Heart left ventricle (tissue), 16 donors: Measurements from ENCODE around the gene FZD10. TPM values are rescaled to one million over a fixed set of nuclear protein-coding genes. Genes with fewer than 3 reads are reported as not detected.

Experiments
- ATAC-seq, 4 donors: fragments of 200-7000 bp; cut with Tn5 transposase; one replicate each; pipeline ENCODE4 v1.9.1; 2020 to 2022; ENCODE audit warnings: moderate library complexity in 4 of 4, mild to moderate bottlenecking in 3 of 4, moderate number of reproducible peaks in 1 of 4
- DNase-seq, 5 donors: peaks; one replicate each; pipeline ENCODE4 v3.0.0-alpha.2; 2020
- H3K27ac ChIP-seq, 12 donors: fragments of 200-600 bp; sonication (generic) in 4 of 12; one replicate each; pipeline versions ENCODE4 v1.5.0 to v1.8.0; 2016 to 2022; ENCODE audit warnings: mild to moderate bottlenecking in 2 of 12
- H3K27me3 ChIP-seq, 9 donors: fragments of 200-600 bp; sonication (generic) in 2 of 9; one replicate each; pipeline versions ENCODE4 v1.5.1 to v1.8.0; 2016 to 2022; ENCODE audit warnings: mild to moderate bottlenecking in 3 of 9
- H3K36me3 ChIP-seq, 9 donors: fragments of 200-600 bp; sonication (generic) in 2 of 9; one replicate each; pipeline versions ENCODE4 v1.5.0 to v1.8.0; 2018 to 2022; ENCODE audit warnings: mild to moderate bottlenecking in 2 of 9
- H3K4me1 ChIP-seq, 12 donors: fragments of 200-600 bp; sonication (generic) in 4 of 12; one replicate each; pipeline versions ENCODE4 v1.5.0 to v1.8.0; 2016 to 2022; ENCODE audit warnings: mild to moderate bottlenecking in 3 of 12
- H3K4me3 ChIP-seq, 12 donors: fragments of 200-600 bp; sonication (generic) in 4 of 12; one replicate each; pipeline versions ENCODE4 v1.5.0 to v1.8.0; 2017 to 2022; ENCODE audit warnings: mild to moderate bottlenecking in 9 of 12, moderate library complexity in 4 of 12
- H3K9me3 ChIP-seq, 12 donors: fragments of 200-600 bp; sonication (generic) in 4 of 12; one replicate each; pipeline versions ENCODE4 v1.5.0 to v1.8.0; 2016 to 2022; ENCODE audit warnings: mild to moderate bottlenecking in 1 of 12
- POLR2A ChIP-seq, 2 donors: fragments of 450-650 bp; IDR thresholded peaks; one replicate each; pipeline ENCODE4 v1.6.1; 2017; ENCODE audit warnings: antibody characterized with exemption in 2 of 2, mild to moderate bottlenecking in 2 of 2, moderate library complexity in 2 of 2
- WGBS, 4 donors: extraction: QIAGEN DNeasy Blood & Tissue Kit in 2 of 4; methylation state at CpG; one replicate each; pipeline versions ENCODE4 v1.1.5 to v1.1.7; 2013 to 2018; 5-methylcytosine and 5-hydroxymethylcytosine counted together
- intact Hi-C, 10 donors: fragments of 100-400 bp; cut with DNase I; formaldehyde crosslinking; loops; one replicate each; pipeline versions ENCODE4 v1.11.1 to v1.14.2; 2022
- polyA plus RNA-seq, 2 donors: library from polyadenylated mRNA; stranded (reverse); fragments of 200-250 nt; gene quantifications; one replicate each; pipeline ENCODE4 v1.2.3, GENCODE V29; 2013
- total RNA-seq, 9 donors: library from RNA; depleted of rRNA in 2 of 9; stranded (reverse); fragments of >200 nt in 2 of 9; fragmentation: NEBNext Ultra II Directional in 3 of 9; extraction: Animal tissue kit (Norgen Biotek cat#: 25700) in 3 of 9; gene quantifications; one replicate each; pipeline versions ENCODE4 v1.1.0 to v1.2.4, GENCODE V29; 2016 to 2023
- TF ChIP-seq, protein P1 (sequence below), 12 donors: fragments of 200-600 bp; sonication (generic) in 4 of 12; IDR thresholded peaks; one replicate each; pipeline versions ENCODE4 v1.5.0 to v1.8.0; 2018 to 2022; ENCODE audit warnings: antibody characterized with exemption in 12 of 12, mild to moderate bottlenecking in 5 of 12
- donor health status: ischemic (EF 13 %, LVEDD 7.1; RV severe dilation, severe dysfunction).
- donor health status: healthy with polysubstance abuse.
- donor health status: DM: no; HTN: yes; CAD: no.
- donor health status: DM: no; HTN: no; CAD: no.
- donor health status: ischemic (EF 25% LVEDD 6.9; RV normal size, moderate dysfunction).
- donor health status: ischemic (EF 25% LVEDD 5.7; RV mildly dilated, moderate dysfunction).
- donor health status: healthy.
- donor health status: DM: yes; HTN: yes; CAD: no.
- donor health status: ischemic (EF 35%, LVEDD 5.7; RV mildly dilated, moderate dysfunction).
- donor health status: nonischemic (EF 11% LVEDD 7.7; RV severe dilation, severe dysfunction).
- donor health status: DM: yes; HTN: yes; CAD: no.
- donor health status: PGD.
- donor health status: ischemic (EF 29% LVEDD 5.4; RV normal size, mild dysfunction).
- donor health status: nonischemic (EF 23%, LVEDD 6.1; RV moderate dilation, normal function).

The FZD10 gene
- total and polyA plus RNA-seq, 11 donors, result 0.06 to 0.23 (median 0.10) TPM; not detected in 3

DNA sequence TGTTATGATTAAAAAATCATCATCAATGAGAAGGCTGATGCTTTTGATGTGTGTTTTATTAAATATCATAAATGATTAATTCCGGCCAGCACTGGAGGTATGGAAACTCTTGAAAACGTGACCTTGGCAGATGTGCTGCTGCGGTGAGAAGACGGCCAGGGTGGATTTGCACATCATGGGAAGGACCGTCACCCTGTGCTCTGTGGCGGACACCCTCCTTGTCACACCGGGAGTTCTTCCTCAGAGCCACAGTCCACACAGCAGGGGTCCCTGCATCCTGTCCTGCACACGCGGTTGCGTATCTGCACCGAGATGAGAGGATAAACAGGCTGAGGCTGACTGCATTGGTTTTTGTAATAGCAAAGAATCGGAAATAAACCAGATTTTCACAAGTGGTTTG is 33.5 kb downstream of the FZD10 start:
- no peak overlapping the region for H3K4me3 ChIP-seq
- WGBS, 4 donors, result 58 to 77% (median 73%) methylated on average over 12 of the region's 12 CpGs
- H3K27me3 ChIP-seq, result peaks cover 0 to 56% (median 0%) of the 10 kb centered on the region in 9 donors
- no peak for DNase-seq
- no peak for ATAC-seq
- intact Hi-C loops, result no loop called here
- H3K36me3 ChIP-seq, result no peaks in the 10 kb centered on the region
- TF ChIP-seq, protein P1, sequence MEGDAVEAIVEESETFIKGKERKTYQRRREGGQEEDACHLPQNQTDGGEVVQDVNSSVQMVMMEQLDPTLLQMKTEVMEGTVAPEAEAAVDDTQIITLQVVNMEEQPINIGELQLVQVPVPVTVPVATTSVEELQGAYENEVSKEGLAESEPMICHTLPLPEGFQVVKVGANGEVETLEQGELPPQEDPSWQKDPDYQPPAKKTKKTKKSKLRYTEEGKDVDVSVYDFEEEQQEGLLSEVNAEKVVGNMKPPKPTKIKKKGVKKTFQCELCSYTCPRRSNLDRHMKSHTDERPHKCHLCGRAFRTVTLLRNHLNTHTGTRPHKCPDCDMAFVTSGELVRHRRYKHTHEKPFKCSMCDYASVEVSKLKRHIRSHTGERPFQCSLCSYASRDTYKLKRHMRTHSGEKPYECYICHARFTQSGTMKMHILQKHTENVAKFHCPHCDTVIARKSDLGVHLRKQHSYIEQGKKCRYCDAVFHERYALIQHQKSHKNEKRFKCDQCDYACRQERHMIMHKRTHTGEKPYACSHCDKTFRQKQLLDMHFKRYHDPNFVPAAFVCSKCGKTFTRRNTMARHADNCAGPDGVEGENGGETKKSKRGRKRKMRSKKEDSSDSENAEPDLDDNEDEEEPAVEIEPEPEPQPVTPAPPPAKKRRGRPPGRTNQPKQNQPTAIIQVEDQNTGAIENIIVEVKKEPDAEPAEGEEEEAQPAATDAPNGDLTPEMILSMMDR (IDR thresholded peaks at IDR 0.05), result no peak
- no peak for TF ChIP-seq POLR2A (IDR thresholded peaks at IDR 0.05)
- no peaks in the 10 kb centered on the region for H3K4me1 ChIP-seq
- H3K27ac ChIP-seq, result no peak overlapping the region
- H3K9me3 ChIP-seq, result no peaks in the 10 kb centered on the region

DNA sequence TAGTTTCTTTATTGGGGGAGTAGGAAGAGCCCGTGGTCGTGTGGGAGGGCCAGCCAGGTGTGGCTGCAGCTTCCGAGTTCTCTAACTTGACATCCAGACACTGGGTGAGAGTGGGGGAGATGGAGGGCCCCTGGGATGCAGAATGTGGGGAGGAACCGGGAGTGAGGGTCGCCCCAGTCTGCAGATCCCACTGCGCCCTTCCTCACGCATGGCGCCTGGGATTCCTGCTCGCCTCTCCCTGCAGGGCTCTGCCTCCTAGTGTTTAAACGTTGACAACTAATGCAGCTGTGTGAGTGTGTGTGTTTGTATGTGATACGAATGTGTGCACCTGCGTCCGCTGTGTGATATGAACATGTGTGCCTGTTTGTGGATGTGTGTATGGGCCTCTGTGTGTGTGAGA is 34.6 kb downstream of the FZD10 start:
- Histone ChIP-seq H3K27ac (no peak overlapping the region), H3K36me3 (no peaks in the 10 kb centered on the region), H3K4me1 (no peaks in the 10 kb centered on the region), H3K27me3 (peaks cover 0 to 58% (median 0%) of the 10 kb centered on the region in 9 donors), H3K9me3 (peaks cover 0 to 7% (median 0%) of the 10 kb centered on the region in 12 donors), H3K4me3 (no peak overlapping the region)
- TF ChIP-seq, protein P1 (IDR thresholded peaks at IDR 0.05), result no peak
- TF ChIP-seq POLR2A (IDR thresholded peaks at IDR 0.05), result no peak
- no peak for DNase-seq
- WGBS, 4 donors, result 54 to 66% (median 61%) methylated on average over 13 of the region's 13 CpGs
- intact Hi-C loops, result no loop called here
- no peak for ATAC-seq

DNA sequence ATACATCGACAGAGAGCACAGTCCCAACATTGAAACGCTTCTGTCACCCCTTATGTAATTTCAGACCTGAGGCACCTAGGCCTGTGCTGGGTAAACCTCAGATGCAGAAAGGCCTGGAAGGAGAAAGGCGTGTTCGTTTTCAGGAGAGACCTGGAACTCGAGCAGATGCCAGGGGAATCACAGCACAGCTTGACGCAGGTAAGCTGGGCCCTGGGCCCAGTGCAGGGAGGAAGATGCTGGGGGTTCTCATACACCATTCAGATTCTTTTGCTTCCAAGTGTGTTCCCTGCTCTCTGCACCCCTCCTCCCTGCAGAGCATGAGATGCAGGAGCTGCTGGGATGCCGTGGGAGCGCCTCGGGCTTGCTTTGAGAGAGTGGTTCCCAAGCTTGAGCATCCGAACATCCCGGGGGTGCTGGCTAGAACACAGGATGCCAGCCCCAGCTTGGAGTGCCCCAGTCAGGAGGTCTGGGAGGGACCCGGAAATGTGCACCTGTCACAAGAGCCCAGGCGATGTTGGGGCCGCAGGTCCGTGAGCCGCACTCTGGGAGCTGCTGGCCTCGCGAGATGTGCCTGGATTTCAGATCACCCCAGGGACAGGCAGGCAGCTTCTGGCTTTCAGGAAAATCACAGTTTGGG is 35.9 kb downstream of the FZD10 start:
- Histone ChIP-seq H3K27ac (no peak overlapping the region), H3K4me3 (no peak overlapping the region), H3K9me3 (peaks cover 0 to 7% (median 0%) of the 10 kb centered on the region in 12 donors), H3K4me1 (no peaks in the 10 kb centered on the region), H3K36me3 (no peaks in the 10 kb centered on the region), H3K27me3 (peaks cover 0 to 51% (median 0%) of the 10 kb centered on the region in 9 donors)
- TF ChIP-seq, protein P1 (IDR thresholded peaks at IDR 0.05), result no peak
- TF ChIP-seq POLR2A (IDR thresholded peaks at IDR 0.05), result no peak
- DNase-seq (no peak), ATAC-seq (no peak)
- WGBS, 4 donors, result 85 to 89% (median 85%) methylated on average over 18 of the region's 18 CpGs
- intact Hi-C loops, result no loop called here

DNA sequence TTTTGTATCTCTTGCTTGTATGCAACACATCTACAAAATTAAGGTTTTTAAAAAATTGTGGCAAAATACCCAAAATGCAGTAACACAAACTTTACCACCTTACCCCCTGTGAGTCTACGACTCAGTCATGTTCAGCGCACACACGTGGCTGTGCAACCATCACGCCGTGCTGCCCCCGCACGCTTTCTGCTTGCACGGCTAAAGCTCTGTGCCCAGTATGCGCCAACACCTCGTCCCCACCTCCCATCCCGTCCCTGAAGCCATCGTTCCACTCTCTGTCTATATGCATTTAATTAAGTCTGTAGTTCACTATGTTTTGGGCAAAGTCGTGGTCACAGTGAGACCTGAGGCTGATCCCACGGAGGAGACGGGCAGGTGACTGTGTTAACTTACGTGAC is 36.4 kb downstream of the FZD10 start:
- WGBS, 4 donors, result 81 to 88% (median 83%) methylated on average over 16 of the region's 16 CpGs
- no peak for DNase-seq

More for the DNA sequence above, 36.4 kb downstream of the FZD10 start:
- ATAC-seq, result no peak
- TF ChIP-seq, protein P1 (IDR thresholded peaks at IDR 0.05), result no peak
- TF ChIP-seq POLR2A (IDR thresholded peaks at IDR 0.05), result no peak
- Histone ChIP-seq H3K4me3 (no peak overlapping the region), H3K27me3 (peaks cover 0 to 46% (median 0%) of the 10 kb centered on the region in 9 donors), H3K4me1 (no peaks in the 10 kb centered on the region), H3K9me3 (peaks cover 0 to 7% (median 0%) of the 10 kb centered on the region in 12 donors), H3K36me3 (no peaks in the 10 kb centered on the region), H3K27ac (no peak overlapping the region)
- intact Hi-C loops, result no loop called here
